ENCODE measurements around the gene PPP1R3G. TPM values are rescaled to one million over a fixed set of nuclear protein-coding genes. Genes with fewer than 3 reads are reported as not detected.

Gene PPP1R3G
- total RNA-seq, 4 donors from 2014 or later: 1.3 to 4.2 (median 2.5) TPM

DNA sequence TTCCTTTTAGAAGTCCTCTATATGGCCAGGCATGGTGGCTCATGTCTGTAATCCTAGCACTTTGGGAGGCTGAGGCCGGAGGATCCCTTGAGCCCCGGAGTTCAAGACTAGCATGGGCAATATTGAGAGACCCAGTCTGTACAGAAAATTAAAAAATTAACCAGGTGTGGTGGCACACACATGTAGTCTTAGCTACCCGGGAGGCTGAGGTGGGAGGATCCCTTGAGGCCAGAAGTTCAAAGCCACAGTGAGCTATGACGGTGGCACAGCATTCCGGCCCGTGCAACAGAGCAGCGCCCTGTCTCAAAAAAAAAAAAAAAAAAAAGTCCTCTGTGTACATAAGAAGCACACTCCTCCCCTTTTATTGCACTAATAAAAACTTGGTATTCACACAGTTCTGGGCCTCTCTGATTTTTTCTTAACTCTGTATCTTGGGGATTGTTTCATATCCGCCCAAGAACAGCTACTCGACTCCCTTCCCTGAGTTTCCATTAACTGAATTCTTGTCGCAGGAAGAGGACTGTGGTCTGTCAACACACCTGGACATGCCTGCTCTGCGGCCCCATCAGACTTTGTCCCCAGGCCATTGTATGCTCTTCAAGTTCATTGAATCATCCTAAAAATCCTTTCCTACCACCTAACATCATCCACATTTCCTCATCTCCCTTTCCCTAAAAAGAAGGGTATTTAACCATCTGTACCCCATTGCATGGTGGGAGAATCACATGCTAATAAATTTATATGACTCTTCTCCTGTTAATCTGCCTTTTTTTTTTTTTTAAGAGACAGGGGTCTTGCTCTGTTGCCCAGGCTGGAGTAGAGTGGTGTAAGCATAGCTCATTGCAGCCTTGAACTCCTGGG is 25.9 kb upstream of the PPP1R3G start:
- TF ChIP-seq, protein P1, sequence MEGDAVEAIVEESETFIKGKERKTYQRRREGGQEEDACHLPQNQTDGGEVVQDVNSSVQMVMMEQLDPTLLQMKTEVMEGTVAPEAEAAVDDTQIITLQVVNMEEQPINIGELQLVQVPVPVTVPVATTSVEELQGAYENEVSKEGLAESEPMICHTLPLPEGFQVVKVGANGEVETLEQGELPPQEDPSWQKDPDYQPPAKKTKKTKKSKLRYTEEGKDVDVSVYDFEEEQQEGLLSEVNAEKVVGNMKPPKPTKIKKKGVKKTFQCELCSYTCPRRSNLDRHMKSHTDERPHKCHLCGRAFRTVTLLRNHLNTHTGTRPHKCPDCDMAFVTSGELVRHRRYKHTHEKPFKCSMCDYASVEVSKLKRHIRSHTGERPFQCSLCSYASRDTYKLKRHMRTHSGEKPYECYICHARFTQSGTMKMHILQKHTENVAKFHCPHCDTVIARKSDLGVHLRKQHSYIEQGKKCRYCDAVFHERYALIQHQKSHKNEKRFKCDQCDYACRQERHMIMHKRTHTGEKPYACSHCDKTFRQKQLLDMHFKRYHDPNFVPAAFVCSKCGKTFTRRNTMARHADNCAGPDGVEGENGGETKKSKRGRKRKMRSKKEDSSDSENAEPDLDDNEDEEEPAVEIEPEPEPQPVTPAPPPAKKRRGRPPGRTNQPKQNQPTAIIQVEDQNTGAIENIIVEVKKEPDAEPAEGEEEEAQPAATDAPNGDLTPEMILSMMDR (IDR thresholded peaks at IDR 0.05; ENCODE audit: low read depth): no peak

GRCh38 chr6:5061152-5061551 is 24.0 kb upstream of the PPP1R3G start:
- TF ChIP-seq, protein P1 (IDR thresholded peaks at IDR 0.05; ENCODE audit: low read depth): no peak

DNA sequence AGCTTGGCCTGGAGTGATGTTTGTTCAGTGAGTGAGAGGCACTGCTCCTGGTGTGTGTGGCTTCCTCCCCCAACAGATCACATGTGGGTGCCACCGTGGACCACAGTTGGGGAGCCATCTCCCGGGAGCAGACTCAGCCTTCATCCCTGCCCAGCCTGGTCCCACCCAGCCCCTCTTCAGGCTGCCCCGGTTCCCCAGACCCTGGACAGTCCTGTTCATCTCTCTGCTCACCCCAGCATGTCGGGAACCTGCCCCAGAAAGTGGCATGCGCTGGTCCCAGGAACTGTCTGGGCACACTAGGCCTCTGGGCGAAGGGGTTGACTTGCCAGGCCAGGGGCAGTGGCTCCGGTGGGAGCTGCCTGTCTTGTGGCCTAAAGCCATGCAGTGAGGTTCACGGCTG is 21.5 kb upstream of the PPP1R3G start:
- TF ChIP-seq, protein P1 (IDR thresholded peaks at IDR 0.05; ENCODE audit: low read depth): no peak

GRCh38 chr6:5066456-5067093 is 18.6 kb upstream of the PPP1R3G start:
- TF ChIP-seq, protein P1 (IDR thresholded peaks at IDR 0.05; ENCODE audit: low read depth): no peak

DNA sequence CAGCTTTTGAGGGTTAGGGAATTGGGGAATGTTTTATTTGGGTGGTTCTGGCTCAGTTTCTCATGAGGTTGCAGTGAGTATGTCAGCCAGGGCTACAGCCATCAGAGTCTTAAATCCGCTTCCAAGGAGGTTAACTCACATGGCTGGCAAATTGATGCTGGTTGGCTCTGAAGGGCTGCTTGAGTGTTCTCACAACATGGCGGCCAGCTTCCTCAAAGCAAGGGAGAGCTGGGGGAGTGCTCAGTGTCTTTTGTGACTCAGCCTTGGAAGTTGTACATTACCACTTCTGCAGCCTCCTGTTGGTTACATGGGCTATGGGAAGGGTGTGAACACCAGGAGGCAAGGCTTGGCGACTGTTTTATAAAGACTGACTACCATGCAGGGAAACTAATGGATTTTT is 17.8 kb upstream of the PPP1R3G start:
- TF ChIP-seq, protein P1 (IDR thresholded peaks at IDR 0.05; ENCODE audit: low read depth): no peak

DNA sequence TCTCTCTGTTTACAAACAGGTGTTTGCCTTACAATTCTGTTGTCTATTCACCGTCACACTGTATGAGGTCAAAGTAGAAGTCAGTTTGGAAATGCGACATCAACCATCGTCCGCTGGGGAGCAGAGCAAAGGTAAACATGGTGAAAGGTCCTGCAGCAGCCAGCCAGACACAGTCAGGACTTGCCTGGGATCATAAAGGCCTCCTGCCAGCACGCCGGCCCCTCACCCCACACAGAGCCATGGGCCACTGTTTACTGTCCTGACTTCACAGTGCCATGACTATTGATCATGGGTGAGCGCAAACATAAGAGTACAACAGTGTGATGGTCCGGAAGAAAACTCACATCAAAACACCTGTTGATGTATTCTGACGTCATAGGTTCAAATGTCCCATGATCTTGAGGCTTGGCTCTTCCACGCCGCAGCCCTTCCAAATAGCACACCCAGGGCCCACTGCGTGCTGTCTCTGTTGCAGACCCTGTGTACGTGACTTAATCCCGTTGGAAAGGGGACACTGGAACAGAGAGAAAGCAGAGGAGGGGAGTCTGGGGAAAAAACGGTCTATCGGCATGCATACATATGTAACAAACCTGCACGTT is 16.9 kb upstream of the PPP1R3G start:
- TF ChIP-seq, protein P1 (IDR thresholded peaks at IDR 0.05; ENCODE audit: low read depth): no peak

DNA sequence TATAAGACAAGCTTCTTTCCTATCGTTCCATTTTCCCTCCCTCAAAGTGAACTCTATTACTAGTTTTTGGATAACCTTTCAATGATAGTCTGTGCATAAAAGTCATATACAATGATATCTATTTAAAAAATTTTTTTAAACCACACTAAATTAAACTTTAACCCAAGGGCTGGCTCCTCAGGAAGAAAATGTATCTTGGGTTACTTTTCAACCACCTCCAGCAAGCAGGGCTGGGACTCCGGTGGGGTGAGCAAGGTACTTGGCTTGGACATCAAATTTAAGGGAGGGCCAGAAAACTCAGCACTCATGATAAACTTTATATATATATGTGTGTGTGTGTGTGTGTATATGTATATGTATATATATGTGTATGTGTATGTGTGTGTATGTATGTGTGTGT is 13.9 kb upstream of the PPP1R3G start:
- TF ChIP-seq, protein P1 (IDR thresholded peaks at IDR 0.05; ENCODE audit: low read depth): no peak

Measured in subcutaneous adipose tissue (tissue), 4 donors.